H1 (cell line): Measurements from ENCODE around the gene MYH9. TPM values are rescaled to one million over a fixed set of nuclear protein-coding genes. Genes with fewer than 3 reads are reported as not detected.

ENCODE experiments used
- CTCF ChIA-PET: fragments of 300-600 bp; sonication (Branson Sonifier 250); formaldehyde crosslinking; loops from one replicate; lab custom pipeline; 2021; ENCODE audit not compliant: partially characterized antibody; lab: Charles Lee
- POLR2A ChIA-PET: fragments of 300-600 bp; sonication (Branson Sonifier 250); formaldehyde crosslinking; loops from one replicate; lab custom pipeline; 2021; ENCODE audit warnings: inconsistent platforms; ENCODE audit not compliant: partially characterized antibody; lab: Charles Lee
- DNase-seq, 2 experiments: peaks; one replicate each; pipeline versions ENCODE4 v3.0.0 to v3.0.0-alpha.2; 2010 to 2022; ENCODE audit warnings: low spot score in 2 of 2, low read depth in 1 of 2, mixed read lengths in 1 of 2
- FAIRE-seq: peaks from 2 replicates; lab custom pipeline; 2011; peaks lifted over from hg19 to GRCh38; lab: Jason Lieb, UNC
- H2AFZ ChIP-seq: 2 replicates; pipeline ENCODE4 v1.8.1; 2012; ENCODE audit warnings: low read length, inconsistent platforms
- H2AK5ac ChIP-seq: 2 replicates; pipeline ENCODE4 v1.6.1; 2013; ENCODE audit warnings: low read depth, low read length
- H2BK120ac ChIP-seq: replicated peaks from 2 replicates; pipeline ENCODE3; 2013; ENCODE audit warnings: low read depth, low read length, inconsistent platforms
- H2BK12ac ChIP-seq: 2 replicates; pipeline ENCODE4 v1.6.1; 2013; ENCODE audit warnings: low read depth, low read length
- H2BK15ac ChIP-seq: 2 replicates; pipeline ENCODE4 v1.6.1; 2013; ENCODE audit warnings: low read length
- H2BK20ac ChIP-seq: 2 replicates; pipeline ENCODE4 v1.6.1; 2013; ENCODE audit warnings: low read length
- H2BK5ac ChIP-seq: 2 replicates; pipeline ENCODE4 v1.6.1; 2013; ENCODE audit warnings: low read depth, low read length
- H3K14ac ChIP-seq: 2 replicates; pipeline ENCODE4 v1.6.1; 2013; ENCODE audit warnings: inconsistent platforms; ENCODE audit not compliant: insufficient read length
- H3K18ac ChIP-seq: 2 replicates; pipeline ENCODE4 v1.6.1; 2013; ENCODE audit warnings: low read length; ENCODE audit errors: extremely low read depth
- H3K23ac ChIP-seq: 2 replicates; pipeline ENCODE4 v1.6.1; 2013; ENCODE audit warnings: inconsistent platforms; ENCODE audit not compliant: insufficient read length
- H3K23me2 ChIP-seq: 2 replicates; pipeline ENCODE4 v1.6.1; 2013; ENCODE audit warnings: low read depth, low read length
- H3K27ac ChIP-seq: 2 replicates; pipeline ENCODE4 v1.6.1; 2011; ENCODE audit warnings: low read depth, low read length, inconsistent platforms
- H3K27me3 ChIP-seq, 4 experiments: replicated peaks in 1 of 4; 1 replicate in 1 of 4; 2 replicates in 3 of 4; pipeline versions ENCODE4 v1.6.1 to v1.8.1; 2011 to 2013; ENCODE audit warnings: low read length in 3 of 4, mild to moderate bottlenecking in 3 of 4, inconsistent platforms in 2 of 4, mixed read lengths in 2 of 4, moderate library complexity in 1 of 4; ENCODE audit not compliant: control insufficient read depth in 3 of 4, insufficient read depth in 3 of 4; ENCODE audit errors: extremely low read depth in 1 of 4
- H3K36me3 ChIP-seq, 4 experiments: 2 replicates each; pipeline versions ENCODE4 v1.6.1 to v1.8.1; 2011 to 2013; ENCODE audit warnings: mild to moderate bottlenecking in 4 of 4, low read length in 3 of 4, moderate library complexity in 2 of 4, control low read depth in 1 of 4, inconsistent platforms in 1 of 4; ENCODE audit not compliant: insufficient read depth in 4 of 4, control insufficient read depth in 2 of 4
- H3K4ac ChIP-seq: replicated peaks from 2 replicates; pipeline ENCODE3; 2013; ENCODE audit warnings: low read length, low read depth, mixed read lengths, inconsistent platforms; ENCODE audit not compliant: insufficient read length
- H3K4me1 ChIP-seq, 4 experiments: replicated peaks in 1 of 4; 1 replicate in 1 of 4; 2 replicates in 3 of 4; pipeline versions ENCODE4 v1.6.1 to v1.8.1; 2011 to 2013; ENCODE audit warnings: low read length in 3 of 4, inconsistent platforms in 2 of 4, mixed read lengths in 1 of 4; ENCODE audit not compliant: insufficient read depth in 4 of 4, control insufficient read depth in 3 of 4
- H3K4me2 ChIP-seq, 2 experiments: 2 replicates each; pipeline versions ENCODE4 v1.6.1 to v1.8.1; 2011 to 2013; ENCODE audit warnings: low read depth in 2 of 2, low read length in 2 of 2, control low read depth in 1 of 2, inconsistent platforms in 1 of 2, mild to moderate bottlenecking in 1 of 2; ENCODE audit not compliant: insufficient read depth in 1 of 2
- H3K4me3 ChIP-seq, 4 experiments: fragments of 200-600, 300-600 bp in 1 of 4; sonication (generic), shearing (Covaris generic), sonication (Bioruptor Twin) in 1 of 4; 2 replicates each; pipeline versions ENCODE4 v1.5.1 to v1.8.1; 2011 to 2016; ENCODE audit warnings: low read length in 4 of 4, low read depth in 3 of 4, control low read depth in 2 of 4, inconsistent platforms in 2 of 4, mild to moderate bottlenecking in 2 of 4, mixed read lengths in 1 of 4, moderate library complexity in 1 of 4; ENCODE audit not compliant: insufficient read depth in 2 of 4; ENCODE audit errors: extremely low read depth in 1 of 4
- H3K56ac ChIP-seq: replicated peaks from 2 replicates; pipeline ENCODE3; 2013; ENCODE audit warnings: low read depth, mild to moderate bottlenecking, mixed read lengths, low read length, inconsistent platforms; ENCODE audit not compliant: insufficient read length
- H3K79me1 ChIP-seq: 2 replicates; pipeline ENCODE4 v1.6.1; 2013; ENCODE audit warnings: low read depth, low read length, control low read depth
- H3K79me2 ChIP-seq, 2 experiments: 2 replicates each; pipeline versions ENCODE4 v1.6.1 to v1.8.1; 2012 to 2013; ENCODE audit warnings: low read length in 2 of 2, mild to moderate bottlenecking in 2 of 2, inconsistent platforms in 1 of 2; ENCODE audit not compliant: insufficient read depth in 2 of 2, control insufficient read depth in 1 of 2
- H3K9ac ChIP-seq, 4 experiments: replicated peaks in 1 of 4; 1 replicate in 1 of 4; 2 replicates in 3 of 4; pipeline versions ENCODE4 v1.6.1 to v1.8.1; 2011 to 2013; ENCODE audit warnings: low read depth in 3 of 4, low read length in 3 of 4, control low read depth in 2 of 4, mild to moderate bottlenecking in 2 of 4, moderate library complexity in 2 of 4, inconsistent platforms in 1 of 4; ENCODE audit errors: extremely low read depth in 1 of 4
- H3K9me3 ChIP-seq, 2 experiments: 2 replicates each; pipeline versions ENCODE4 v1.6.1 to v1.8.1; 2012 to 2013; ENCODE audit warnings: mild to moderate bottlenecking in 2 of 2, moderate library complexity in 2 of 2, control low read depth in 1 of 2, inconsistent platforms in 1 of 2, low read depth in 1 of 2, low read length in 1 of 2, mixed read lengths in 1 of 2; ENCODE audit not compliant: insufficient read depth in 2 of 2
- H4K20me1 ChIP-seq, 2 experiments: replicated peaks in 1 of 2; 2 replicates each; pipeline versions ENCODE3 to v1.8.1; 2011 to 2013; ENCODE audit warnings: inconsistent platforms in 2 of 2, low read length in 2 of 2, mild to moderate bottlenecking in 1 of 2; ENCODE audit not compliant: insufficient read depth in 2 of 2, control insufficient read depth in 1 of 2
- H4K5ac ChIP-seq: 2 replicates; pipeline ENCODE4 v1.6.1; 2013; ENCODE audit warnings: low read length, low read depth, mixed read lengths, inconsistent platforms; ENCODE audit not compliant: insufficient read length
- H4K8ac ChIP-seq: 2 replicates; pipeline ENCODE4 v1.8.0; 2013; ENCODE audit warnings: mild to moderate bottlenecking, moderate library complexity, low read length, inconsistent platforms; ENCODE audit not compliant: insufficient read depth; ENCODE audit errors: extremely low read depth
- H4K91ac ChIP-seq: replicated peaks from 2 replicates; pipeline ENCODE3; 2013; ENCODE audit warnings: low read length, mixed read lengths, inconsistent platforms; ENCODE audit not compliant: insufficient read length
- CBX8 ChIP-seq: fragments of 300-800, 300-1000 bp; sonication (generic); IDR thresholded peaks from 2 replicates; pipeline ENCODE4 v1.7.1; 2016; ENCODE audit warnings: low read depth, low read length, borderline replicate concordance
- RXRA ChIP-seq: IDR thresholded peaks from 2 replicates; pipeline ENCODE4 v1.6.1; 2011; ENCODE audit warnings: low read depth, mild to moderate bottlenecking, low read length, moderate library complexity; ENCODE audit not compliant: insufficient read depth
- SP1 ChIP-seq: IDR thresholded peaks from 2 replicates; pipeline ENCODE4 v1.6.1; 2011; ENCODE audit warnings: low read depth, low read length
- SRF ChIP-seq: IDR thresholded peaks from 2 replicates; pipeline ENCODE4 v1.6.1; 2011; ENCODE audit warnings: mild to moderate bottlenecking, low read depth, low read length, moderate library complexity
- TAF1 ChIP-seq: IDR thresholded peaks from 2 replicates; pipeline ENCODE4 v1.6.1; 2011; ENCODE audit warnings: mild to moderate bottlenecking, low read depth, low read length
- WGBS, 2 experiments: shearing (Covaris generic) in 1 of 2; methylation state at CpG; one replicate each; pipeline versions ENCODE4 v1.1.6 to v1.1.7; 2013 to 2015; ENCODE audit warnings: low lambda C conversion rate in 2 of 2, mixed read lengths in 2 of 2, inconsistent platforms in 1 of 2, low coverage in 1 of 2, missing lambda C conversion rate in 1 of 2; ENCODE audit not compliant: insufficient replicate concordance in 2 of 2, insufficient coverage in 1 of 2, insufficient read length in 1 of 2; ENCODE audit errors: extremely low coverage in 1 of 2, missing lambda C conversion rate in 1 of 2; 5-methylcytosine and 5-hydroxymethylcytosine counted together
- polyA plus RNA-seq, 7 experiments: library from polyadenylated mRNA; depleted of rRNA in 3 of 7; stranded (reverse) in 5 of 7; unstranded in 2 of 7; fragments of >200 nt in 5 of 7; fragments of 200-250 nt in 2 of 7; gene quantifications; 1 replicate in 5 of 7; 2 replicates in 1 of 7; 4 replicates in 1 of 7; pipeline versions ENCODE4 v1.2.1 to v1.2.3, GENCODE V29; 2011 to 2013; ENCODE audit warnings: missing spikeins in 2 of 7, mixed read lengths in 2 of 7
- total RNA-seq: library from RNA; stranded (reverse); fragmentation: NEBNext Ultra II Directional; extraction: Animal tissue kit (Norgen Biotek cat#: 25700); gene quantifications from 2 replicates; pipeline ENCODE4 v1.2.1, GENCODE V29; 2021
- TF ChIP-seq, protein P1 (sequence below): IDR thresholded peaks from 2 replicates; pipeline ENCODE4 v1.6.1; 2012; ENCODE audit warnings: inconsistent platforms

The MYH9 gene
- total and polyA plus RNA-seq, 2 of the 8 experiments (the other 6 are each of a cell fraction or from before 2014, with no cell fraction given) = 24.9 to 322 TPM

GRCh38 chr22:36252754-36253522, 134.8 kb downstream of the MYH9 start, which contains the start of gene APOL1:
Gene APOL1, plus strand, starts transcription at chr22:36253133. Its CDS starts 1,823 bp downstream, at chr22:36254956.
- H3K79me1 ChIP-seq = no peaks in the 10 kb centered on the region
- H3K56ac ChIP-seq = no peak within 1 kb of the TSS
- H3K4me1 ChIP-seq = peaks cover 0 to 7% (median 0%) of the 10 kb centered on the region in 4 experiments; a peak in 3 of 7 replicates
- ChIA-PET CTCF (interaction anchor here (0.6 to 3.9 kb wide), 4 partner anchors 9 to 84 kb away, joined by 3 to 30 read pairs (median 6); partner anchors contain the start of gene APOL2), POLR2A (interaction anchor here (1.6 kb wide), 1 partner anchor 11 kb away, joined by 4 read pairs; no protein-coding TSS in a partner anchor)
- H3K14ac ChIP-seq = no peak within 1 kb of the TSS
- FAIRE-seq (no peak), DNase-seq (no peak)
- H3K27me3 ChIP-seq = no peaks in the 10 kb centered on the region; a peak in 1 of 7 replicates
- no peak within 1 kb of the TSS for H2BK5ac ChIP-seq
- no peak within 1 kb of the TSS for H3K23ac ChIP-seq
- H2BK12ac ChIP-seq = no peak within 1 kb of the TSS
- H4K8ac ChIP-seq = no peak within 1 kb of the TSS
- no peak within 1 kb of the TSS; a peak in 1 of 7 replicates for H3K9ac ChIP-seq
- no peak within 1 kb of the TSS for H3K18ac ChIP-seq
- H3K4me3 ChIP-seq = no peak within 1 kb of the TSS
- H2BK20ac ChIP-seq = no peak within 1 kb of the TSS; the same call in 1 of the 2 replicates
- no peaks in the 10 kb centered on the region for H3K23me2 ChIP-seq
- WGBS, 2 experiments = 95% methylated on average over 10 of the region's 10 CpGs; no CpG with 5 or more reads in 1 of the 2 experiments
- no peaks in the 10 kb centered on the region for H4K20me1 ChIP-seq
- H3K27ac ChIP-seq = no peak within 1 kb of the TSS
- H3K79me2 ChIP-seq = no peaks in the 10 kb centered on the region
- no peak within 1 kb of the TSS for H2AFZ ChIP-seq
- H3K4ac ChIP-seq = no peak within 1 kb of the TSS
- TF ChIP-seq SP1 (no peak), TAF1 (no peak), SRF (no peak), CBX8 (no peak), RXRA (no peak)
- TF ChIP-seq, protein P1, sequence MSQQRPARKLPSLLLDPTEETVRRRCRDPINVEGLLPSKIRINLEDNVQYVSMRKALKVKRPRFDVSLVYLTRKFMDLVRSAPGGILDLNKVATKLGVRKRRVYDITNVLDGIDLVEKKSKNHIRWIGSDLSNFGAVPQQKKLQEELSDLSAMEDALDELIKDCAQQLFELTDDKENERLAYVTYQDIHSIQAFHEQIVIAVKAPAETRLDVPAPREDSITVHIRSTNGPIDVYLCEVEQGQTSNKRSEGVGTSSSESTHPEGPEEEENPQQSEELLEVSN = no peak
- no peak within 1 kb of the TSS for H4K5ac ChIP-seq
- no peak within 1 kb of the TSS for H2BK120ac ChIP-seq
- no peaks in the 10 kb centered on the region for H3K36me3 ChIP-seq
- H4K91ac ChIP-seq = no peak within 1 kb of the TSS
- H2AK5ac ChIP-seq = peak within 1 kb of the TSS; percentile 65; the same call in 1 of the 2 replicates
- no peak within 1 kb of the TSS for H3K4me2 ChIP-seq
- H2BK15ac ChIP-seq = peak within 1 kb of the TSS; percentile 46
- peaks cover 3 to 7% of the 10 kb centered on the region in 2 experiments; a peak in 3 of 4 replicates for H3K9me3 ChIP-seq
